ENCODE measurements around the gene TMEM231. TPM values are rescaled to one million over a fixed set of nuclear protein-coding genes. Genes with fewer than 3 reads are reported as not detected.
A peak's percentile ranks its signal among the peaks of the same experiment; 100 is the strongest.

The TMEM231 gene
- total and polyA plus RNA-seq, 11 donors, result 1.7 to 9.1 (median 7.1) TPM

DNA sequence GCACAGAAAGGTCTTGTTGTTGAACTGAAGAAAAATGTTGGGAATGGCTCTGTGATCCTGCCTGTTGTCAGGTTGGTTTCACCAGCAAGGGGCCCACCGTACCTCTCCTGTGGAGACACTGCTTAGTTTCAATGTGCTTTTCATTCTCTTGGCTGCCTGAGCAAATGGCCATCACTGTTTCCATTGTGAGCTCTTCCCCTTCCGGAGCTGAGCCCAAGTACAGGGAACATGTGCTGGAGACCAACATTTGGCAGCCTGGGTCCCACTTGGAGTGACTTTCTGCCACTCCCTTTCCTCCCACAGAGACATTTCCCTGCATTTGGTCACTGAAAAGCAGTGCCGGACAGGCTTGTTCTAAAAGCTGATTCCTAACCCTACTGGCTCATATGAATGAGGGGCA lies 33.3 kb upstream of the TMEM231 start:
- DNase-seq (peak; percentile 67 to 80 (median 75)), ATAC-seq (peak; percentile 52 to 80 (median 67))
- TF ChIP-seq, protein P1, sequence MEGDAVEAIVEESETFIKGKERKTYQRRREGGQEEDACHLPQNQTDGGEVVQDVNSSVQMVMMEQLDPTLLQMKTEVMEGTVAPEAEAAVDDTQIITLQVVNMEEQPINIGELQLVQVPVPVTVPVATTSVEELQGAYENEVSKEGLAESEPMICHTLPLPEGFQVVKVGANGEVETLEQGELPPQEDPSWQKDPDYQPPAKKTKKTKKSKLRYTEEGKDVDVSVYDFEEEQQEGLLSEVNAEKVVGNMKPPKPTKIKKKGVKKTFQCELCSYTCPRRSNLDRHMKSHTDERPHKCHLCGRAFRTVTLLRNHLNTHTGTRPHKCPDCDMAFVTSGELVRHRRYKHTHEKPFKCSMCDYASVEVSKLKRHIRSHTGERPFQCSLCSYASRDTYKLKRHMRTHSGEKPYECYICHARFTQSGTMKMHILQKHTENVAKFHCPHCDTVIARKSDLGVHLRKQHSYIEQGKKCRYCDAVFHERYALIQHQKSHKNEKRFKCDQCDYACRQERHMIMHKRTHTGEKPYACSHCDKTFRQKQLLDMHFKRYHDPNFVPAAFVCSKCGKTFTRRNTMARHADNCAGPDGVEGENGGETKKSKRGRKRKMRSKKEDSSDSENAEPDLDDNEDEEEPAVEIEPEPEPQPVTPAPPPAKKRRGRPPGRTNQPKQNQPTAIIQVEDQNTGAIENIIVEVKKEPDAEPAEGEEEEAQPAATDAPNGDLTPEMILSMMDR (IDR thresholded peaks at IDR 0.05), result no peak
- no peak for TF ChIP-seq POLR2A (IDR thresholded peaks at IDR 0.05)
- no peaks in the 10 kb centered on the region for H3K27me3 ChIP-seq
- H3K4me3 ChIP-seq, result no peak overlapping the region
- H3K27ac ChIP-seq, result peak overlapping the region; percentile 67 to 90 (median 80)
- no peaks in the 10 kb centered on the region for H3K9me3 ChIP-seq
- peaks cover 0 to 19% (median 0%) of the 10 kb centered on the region in 9 donors for H3K36me3 ChIP-seq
- peaks cover 3 to 51% (median 38%) of the 10 kb centered on the region in 12 donors for H3K4me1 ChIP-seq
- intact Hi-C loops (cut with DNase I), result no loop called here
- 36 to 57% (median 47%) methylated on average over 3 of the region's 3 CpGs for whole genome bisulfite sequencing, 4 donors

DNA sequence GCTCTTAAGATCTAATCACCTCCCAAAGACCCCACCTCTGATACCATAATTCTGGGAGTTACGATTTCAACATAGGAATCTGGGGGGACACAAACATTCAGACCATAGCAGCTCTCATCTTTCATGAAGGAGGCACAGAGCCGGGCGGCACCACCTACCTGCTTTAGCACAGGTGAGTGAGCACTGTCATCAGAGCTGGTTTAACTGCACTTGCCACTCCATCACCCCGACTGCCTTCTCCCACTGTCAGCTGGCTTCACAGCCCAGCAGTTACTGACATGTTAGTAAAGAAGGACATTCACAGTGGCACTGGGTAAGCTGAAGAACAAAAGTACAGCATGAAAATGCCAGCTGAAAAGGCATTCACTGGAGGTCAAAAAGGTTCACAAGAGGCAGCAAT lies 32.7 kb upstream of the TMEM231 start:
- Histone ChIP-seq H3K9me3 (no peaks in the 10 kb centered on the region), H3K36me3 (peaks cover 0 to 16% (median 0%) of the 10 kb centered on the region in 9 donors), H3K27ac (peak overlapping the region; percentile 67 to 90 (median 80)), H3K4me1 (peaks cover 3 to 45% (median 34%) of the 10 kb centered on the region in 12 donors), H3K27me3 (no peaks in the 10 kb centered on the region), H3K4me3 (no peak overlapping the region)
- intact Hi-C loops (cut with DNase I), result no loop called here
- no peak for TF ChIP-seq POLR2A (IDR thresholded peaks at IDR 0.05)
- TF ChIP-seq, protein P1 (IDR thresholded peaks at IDR 0.05), result no peak
- 96 to 100% (median 98%) methylated on average over 4 of the region's 4 CpGs for WGBS, 4 donors
- ATAC-seq (no peak), DNase-seq (no peak)

DNA sequence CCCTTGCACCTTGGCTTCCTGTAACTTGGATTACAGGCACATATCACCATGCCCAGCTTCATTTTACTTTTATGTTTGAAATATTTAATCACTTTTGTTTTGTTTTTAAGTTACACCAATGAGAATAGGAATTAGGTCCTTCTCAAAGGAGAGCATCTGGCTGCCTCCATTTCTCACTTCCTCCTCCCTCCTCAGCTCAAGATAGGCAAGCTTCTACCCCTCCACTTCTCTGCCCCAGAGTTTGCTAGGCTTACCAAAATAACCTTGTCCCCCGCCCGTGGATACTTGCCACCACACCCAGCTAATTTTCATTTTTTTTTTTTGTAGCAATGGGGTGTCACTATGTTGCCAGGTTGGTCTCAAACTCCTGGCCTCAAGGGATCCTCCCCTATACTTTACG lies 28.1 kb upstream of the TMEM231 start:
- H3K4me1 ChIP-seq, result peaks cover 0 to 14% (median 4%) of the 10 kb centered on the region in 12 donors
- peaks cover 0 to 40% (median 16%) of the 10 kb centered on the region in 9 donors for H3K36me3 ChIP-seq
- H3K9me3 ChIP-seq, result no peaks in the 10 kb centered on the region
- TF ChIP-seq, protein P1 (IDR thresholded peaks at IDR 0.05), result no peak
- no peak for TF ChIP-seq POLR2A (IDR thresholded peaks at IDR 0.05)
- intact Hi-C loops (cut with DNase I), result no loop called here
- ATAC-seq (no peak), DNase-seq (no peak)
- no peak overlapping the region for H3K27ac ChIP-seq
- WGBS, 4 donors, result 74 to 85% (median 78%) methylated on average over 3 of the region's 3 CpGs
- no peak overlapping the region for H3K4me3 ChIP-seq
- H3K27me3 ChIP-seq, result no peaks in the 10 kb centered on the region

DNA sequence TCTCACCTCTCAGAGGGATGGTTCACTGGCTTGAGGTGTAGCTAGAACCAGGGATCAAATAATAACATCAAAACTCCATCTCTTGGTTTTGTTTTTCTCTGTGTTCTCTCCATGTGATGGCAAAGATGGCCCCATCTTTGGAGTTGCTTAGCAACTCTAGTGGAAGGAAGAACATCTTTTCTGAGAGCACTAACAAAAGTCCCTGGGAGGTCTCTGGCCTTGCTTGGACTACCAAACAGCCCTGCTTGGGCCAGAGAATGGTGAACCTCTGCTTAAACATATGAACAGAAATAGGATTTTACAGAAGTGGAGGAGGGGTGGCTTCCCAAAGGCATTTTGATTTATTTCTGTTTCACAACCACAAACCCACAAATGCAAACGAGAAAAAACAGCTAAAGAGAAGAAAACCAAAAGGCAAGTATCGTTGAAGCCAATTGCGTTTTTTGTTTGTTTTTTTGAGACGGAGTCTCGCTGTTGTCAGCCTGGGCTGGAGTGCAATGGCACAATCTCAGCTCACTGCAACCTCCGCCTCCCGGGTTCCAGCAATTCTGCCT lies 23.3 kb upstream of the TMEM231 start:
- H3K4me3 ChIP-seq, result no peak overlapping the region
- no peaks in the 10 kb centered on the region for H3K27me3 ChIP-seq
- H3K4me1 ChIP-seq, result peaks cover 0 to 22% (median 2%) of the 10 kb centered on the region in 12 donors
- DNase-seq, result no peak
- intact Hi-C loops (cut with DNase I), result no loop called here
- TF ChIP-seq POLR2A (IDR thresholded peaks at IDR 0.05), result no peak
- TF ChIP-seq, protein P1 (IDR thresholded peaks at IDR 0.05), result no peak
- ATAC-seq, result no peak
- H3K9me3 ChIP-seq, result no peaks in the 10 kb centered on the region
- peaks cover 0 to 76% (median 63%) of the 10 kb centered on the region in 9 donors for H3K36me3 ChIP-seq
- 90 to 93% (median 91%) methylated on average over 7 of the region's 7 CpGs for WGBS, 4 donors
- no peak overlapping the region for H3K27ac ChIP-seq

Data from heart left ventricle (tissue), 16 donors.